Esophagus muscularis mucosa (tissue), 4 donors: ENCODE results near the gene PLEKHG4B. TPM values are rescaled to one million over a fixed set of nuclear protein-coding genes. Genes with fewer than 3 reads are reported as not detected.

ENCODE experiments used
- DNase-seq: peaks from one replicate; pipeline ENCODE4 v3.0.0-alpha.2; 2017; ENCODE audit errors: extremely low spot score
- H3K27ac ChIP-seq, 4 donors: fragments of 200-600 bp; sonication (generic); replicated peaks in 1 of 4; 1 replicate in 3 of 4; 2 replicates in 1 of 4; pipeline ENCODE4 v1.5.1; 2016 to 2019; ENCODE audit warnings: mild to moderate bottlenecking in 1 of 4
- H3K27me3 ChIP-seq, 4 donors: fragments of 200-600 bp; sonication (generic); one replicate each; pipeline versions ENCODE4 v1.5.1 to v1.6.0; 2016 to 2019
- H3K36me3 ChIP-seq, 4 donors: fragments of 200-600 bp; sonication (generic); one replicate each; pipeline ENCODE4 v1.5.1; 2016 to 2019
- H3K4me1 ChIP-seq, 4 donors: fragments of 200-600 bp; sonication (generic); one replicate each; pipeline ENCODE4 v1.5.1; 2016 to 2019
- H3K4me3 ChIP-seq, 4 donors: fragments of 200-600 bp; sonication (generic); 1 replicate in 2 of 4; 2 replicates in 2 of 4; pipeline ENCODE4 v1.5.1; 2016 to 2019; ENCODE audit warnings: mild to moderate bottlenecking in 4 of 4, moderate library complexity in 1 of 4
- H3K9me3 ChIP-seq, 4 donors: fragments of 200-600 bp; sonication (generic); 1 replicate in 3 of 4; 2 replicates in 1 of 4; pipeline ENCODE4 v1.5.1; 2016 to 2019
- EP300 ChIP-seq: sonication (generic); formaldehyde crosslinking; IDR thresholded peaks from one replicate; pipeline ENCODE4 v1.6.1; 2017; ENCODE audit warnings: antibody characterized with exemption
- POLR2A ChIP-seq: fragments of 450-650 bp; IDR thresholded peaks from one replicate; pipeline ENCODE4 v1.6.1; 2017; ENCODE audit warnings: antibody characterized with exemption, moderate library complexity, mild to moderate bottlenecking, low read depth
- POLR2AphosphoS5 ChIP-seq, 2 donors: sonication (generic); formaldehyde crosslinking; IDR thresholded peaks; one replicate each; pipeline ENCODE4 v1.6.1; 2017; ENCODE audit warnings: antibody characterized with exemption in 2 of 2
- WGBS: methylation state at CpG from one replicate; pipeline ENCODE4 v1.1.5; 2018; 5-methylcytosine and 5-hydroxymethylcytosine counted together
- intact Hi-C: fragments of 100-400 bp; cut with DNase I; formaldehyde crosslinking; loops from one replicate; pipeline ENCODE4 v1.15.1; 2023
- total RNA-seq, 4 donors: library from RNA; depleted of rRNA; stranded (reverse); fragments of >200 nt; gene quantifications; one replicate each; pipeline versions ENCODE4 v1.1.0 to v1.2.1, GENCODE V29; 2016
- TF ChIP-seq, protein P1 (sequence below), 3 experiments: fragments of 200-600 bp in 2 of 3; fragments of 450-650 bp in 1 of 3; sonication (generic) in 2 of 3; IDR thresholded peaks; one replicate each; pipeline ENCODE4 v1.5.1; 2017 to 2019; ENCODE audit warnings: antibody characterized with exemption in 3 of 3, mild to moderate bottlenecking in 2 of 3, moderate library complexity in 1 of 3

PLEKHG4B gene
- total RNA-seq, 4 donors from 2014 or later: under 0.01 to 0.46 TPM; not detected in 2

DNA sequence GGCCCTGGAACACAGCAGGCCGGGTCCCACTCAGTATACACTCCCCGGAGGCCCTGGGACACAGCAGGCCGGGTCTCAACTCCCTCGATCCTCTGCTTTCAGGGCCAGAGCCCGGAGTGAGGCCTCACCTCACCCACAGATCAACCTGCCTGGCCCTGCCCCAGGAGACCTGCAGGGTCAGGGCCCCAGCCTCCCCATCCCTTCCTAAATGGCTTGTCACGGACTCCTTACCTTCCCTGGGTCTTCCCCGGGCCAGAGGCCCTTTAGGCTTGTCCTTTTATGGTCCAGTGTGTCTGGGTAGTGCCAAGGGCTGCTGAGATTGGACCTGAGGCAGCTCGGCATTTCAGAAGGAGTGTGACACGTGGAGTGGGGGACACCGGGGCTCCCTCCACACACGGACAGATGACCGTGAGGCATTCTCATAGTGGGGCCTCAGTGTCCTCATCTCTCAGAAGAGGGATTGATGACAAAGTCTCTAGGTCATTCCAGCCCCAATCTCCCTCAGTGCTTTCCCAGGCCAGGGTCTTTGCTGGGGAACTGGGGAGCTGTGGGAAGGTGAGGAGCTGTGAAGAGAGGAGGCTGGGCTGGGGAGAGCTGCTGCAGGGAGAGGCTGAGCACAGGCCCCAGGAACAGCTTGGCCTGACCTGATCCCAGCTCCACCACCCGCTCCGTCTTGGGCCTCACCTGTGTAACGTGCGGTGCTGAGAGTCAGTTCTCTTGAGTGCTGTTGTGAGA, 18.0 kb upstream of the PLEKHG4B start:
- TF ChIP-seq POLR2AphosphoS5 (IDR thresholded peaks at IDR 0.05) (no peak), POLR2A (no peak), EP300 (no peak)
- TF ChIP-seq, protein P1, sequence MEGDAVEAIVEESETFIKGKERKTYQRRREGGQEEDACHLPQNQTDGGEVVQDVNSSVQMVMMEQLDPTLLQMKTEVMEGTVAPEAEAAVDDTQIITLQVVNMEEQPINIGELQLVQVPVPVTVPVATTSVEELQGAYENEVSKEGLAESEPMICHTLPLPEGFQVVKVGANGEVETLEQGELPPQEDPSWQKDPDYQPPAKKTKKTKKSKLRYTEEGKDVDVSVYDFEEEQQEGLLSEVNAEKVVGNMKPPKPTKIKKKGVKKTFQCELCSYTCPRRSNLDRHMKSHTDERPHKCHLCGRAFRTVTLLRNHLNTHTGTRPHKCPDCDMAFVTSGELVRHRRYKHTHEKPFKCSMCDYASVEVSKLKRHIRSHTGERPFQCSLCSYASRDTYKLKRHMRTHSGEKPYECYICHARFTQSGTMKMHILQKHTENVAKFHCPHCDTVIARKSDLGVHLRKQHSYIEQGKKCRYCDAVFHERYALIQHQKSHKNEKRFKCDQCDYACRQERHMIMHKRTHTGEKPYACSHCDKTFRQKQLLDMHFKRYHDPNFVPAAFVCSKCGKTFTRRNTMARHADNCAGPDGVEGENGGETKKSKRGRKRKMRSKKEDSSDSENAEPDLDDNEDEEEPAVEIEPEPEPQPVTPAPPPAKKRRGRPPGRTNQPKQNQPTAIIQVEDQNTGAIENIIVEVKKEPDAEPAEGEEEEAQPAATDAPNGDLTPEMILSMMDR (IDR thresholded peaks at IDR 0.05): no peak
- 89% methylated on average over 9 of the region's 16 CpGs for WGBS
- H3K27ac ChIP-seq: no peak overlapping the region

DNA sequence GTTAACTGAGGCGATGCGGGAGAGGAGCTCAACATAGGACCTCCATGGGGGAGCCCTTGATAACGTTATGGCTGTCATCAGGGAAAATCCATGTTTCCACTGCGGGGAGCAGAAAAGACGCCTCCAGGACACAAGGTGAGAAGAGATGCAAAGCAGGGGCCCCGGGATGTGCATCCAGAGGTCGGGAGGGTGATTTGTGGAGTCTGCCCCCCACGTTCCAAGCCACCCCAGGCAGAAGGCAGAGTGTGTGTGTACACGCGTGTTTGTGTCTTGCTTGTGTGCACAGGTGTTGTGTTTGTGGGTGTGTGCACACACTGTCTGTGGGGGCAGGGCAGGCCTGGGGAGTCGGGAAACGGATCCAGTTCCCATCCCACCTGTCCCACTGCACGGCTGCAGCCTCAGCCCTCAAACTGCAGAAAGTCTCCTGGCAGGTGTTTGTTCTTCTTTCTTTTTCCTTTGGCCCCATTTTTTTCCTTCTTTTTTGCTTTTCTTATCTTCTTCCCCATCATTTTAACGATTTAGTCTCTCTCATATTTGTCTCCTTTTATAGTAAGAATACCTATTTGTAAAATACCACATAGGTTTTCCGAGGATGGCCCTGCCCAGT, 17.4 kb upstream of the PLEKHG4B start:
- DNase-seq: no peak
- Histone ChIP-seq H3K27me3 (peaks cover 0 to 29% (median 0%) of the 10 kb centered on the region in 4 donors), H3K4me1 (no peaks in the 10 kb centered on the region), H3K36me3 (no peaks in the 10 kb centered on the region), H3K27ac (no peak overlapping the region), H3K9me3 (no peaks in the 10 kb centered on the region), H3K4me3 (no peak overlapping the region)
- no peak for TF ChIP-seq POLR2A
- TF ChIP-seq POLR2AphosphoS5 (IDR thresholded peaks at IDR 0.05): no peak
- TF ChIP-seq, protein P1 (IDR thresholded peaks at IDR 0.05): no peak
- TF ChIP-seq EP300: no peak
- intact Hi-C loops: no loop called here
- 92% methylated on average over 15 of the region's 15 CpGs for whole genome bisulfite sequencing

More for the DNA sequence above, 18.0 kb upstream of the PLEKHG4B start:
- no peak for DNase-seq
- Histone ChIP-seq H3K4me3 (no peak overlapping the region), H3K36me3 (no peaks in the 10 kb centered on the region), H3K9me3 (no peaks in the 10 kb centered on the region), H3K4me1 (no peaks in the 10 kb centered on the region), H3K27me3 (peaks cover 0 to 36% (median 0%) of the 10 kb centered on the region in 4 donors)
- intact Hi-C loops: no loop called here

DNA sequence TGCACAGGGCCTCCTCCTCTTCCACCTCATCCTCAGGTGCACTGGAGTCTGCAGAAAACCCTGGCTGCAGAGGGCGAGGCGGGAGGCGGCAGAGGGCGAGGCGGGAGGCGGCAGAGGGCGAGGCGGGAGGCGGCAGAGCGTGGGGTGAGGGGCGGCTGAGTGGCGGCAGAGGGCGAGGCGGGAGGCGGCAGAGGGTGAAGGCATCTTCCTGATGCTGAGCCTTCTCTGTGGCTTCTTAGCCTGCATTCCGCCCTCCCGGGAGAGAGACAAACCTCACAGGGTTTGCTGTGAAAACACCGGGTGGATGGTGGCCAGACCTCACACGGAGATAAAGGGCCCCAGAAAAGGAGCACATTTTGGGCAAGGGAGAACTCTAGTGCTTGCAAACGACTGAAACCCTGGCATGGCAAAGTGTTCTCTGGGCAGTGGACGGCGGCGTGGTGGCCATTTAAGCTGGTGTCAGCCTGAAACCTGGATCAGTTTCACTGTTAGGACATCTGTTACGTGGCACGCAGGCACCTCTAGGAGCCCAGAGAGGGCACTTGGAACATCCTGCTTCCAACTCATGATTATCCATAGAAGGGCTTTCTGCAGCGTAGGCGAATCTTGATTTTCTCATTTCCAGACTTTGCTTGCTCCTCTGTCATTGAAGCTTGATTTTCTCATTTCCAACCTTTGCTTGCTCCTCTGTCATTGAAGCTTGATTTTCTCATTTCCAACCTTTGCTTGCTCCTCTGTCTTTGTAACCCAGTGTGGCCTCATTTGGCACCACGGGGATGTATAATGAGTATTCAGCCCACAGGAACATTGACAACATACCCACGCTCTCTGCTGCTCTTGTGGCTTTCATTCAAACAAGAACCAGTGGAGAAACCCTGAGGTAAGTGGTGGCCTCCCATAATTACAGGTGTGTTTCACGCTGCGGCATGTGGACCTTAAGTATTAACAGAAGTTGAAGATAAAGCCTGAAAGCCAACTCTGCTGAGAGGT, 16.3 kb upstream of the PLEKHG4B start:
- Histone ChIP-seq H3K4me3 (no peak overlapping the region), H3K27me3 (peaks cover 0 to 29% (median 0%) of the 10 kb centered on the region in 4 donors), H3K9me3 (no peaks in the 10 kb centered on the region), H3K36me3 (no peaks in the 10 kb centered on the region), H3K27ac (no peak overlapping the region), H3K4me1 (no peaks in the 10 kb centered on the region)
- peak; percentile 74 for DNase-seq
- no peak for TF ChIP-seq POLR2A
- TF ChIP-seq, protein P1 (IDR thresholded peaks at IDR 0.05): no peak
- TF ChIP-seq POLR2AphosphoS5 (IDR thresholded peaks at IDR 0.05): no peak
- TF ChIP-seq EP300: no peak
- intact Hi-C loops: no loop called here
- 79% methylated on average over 30 of the region's 31 CpGs for WGBS

DNA sequence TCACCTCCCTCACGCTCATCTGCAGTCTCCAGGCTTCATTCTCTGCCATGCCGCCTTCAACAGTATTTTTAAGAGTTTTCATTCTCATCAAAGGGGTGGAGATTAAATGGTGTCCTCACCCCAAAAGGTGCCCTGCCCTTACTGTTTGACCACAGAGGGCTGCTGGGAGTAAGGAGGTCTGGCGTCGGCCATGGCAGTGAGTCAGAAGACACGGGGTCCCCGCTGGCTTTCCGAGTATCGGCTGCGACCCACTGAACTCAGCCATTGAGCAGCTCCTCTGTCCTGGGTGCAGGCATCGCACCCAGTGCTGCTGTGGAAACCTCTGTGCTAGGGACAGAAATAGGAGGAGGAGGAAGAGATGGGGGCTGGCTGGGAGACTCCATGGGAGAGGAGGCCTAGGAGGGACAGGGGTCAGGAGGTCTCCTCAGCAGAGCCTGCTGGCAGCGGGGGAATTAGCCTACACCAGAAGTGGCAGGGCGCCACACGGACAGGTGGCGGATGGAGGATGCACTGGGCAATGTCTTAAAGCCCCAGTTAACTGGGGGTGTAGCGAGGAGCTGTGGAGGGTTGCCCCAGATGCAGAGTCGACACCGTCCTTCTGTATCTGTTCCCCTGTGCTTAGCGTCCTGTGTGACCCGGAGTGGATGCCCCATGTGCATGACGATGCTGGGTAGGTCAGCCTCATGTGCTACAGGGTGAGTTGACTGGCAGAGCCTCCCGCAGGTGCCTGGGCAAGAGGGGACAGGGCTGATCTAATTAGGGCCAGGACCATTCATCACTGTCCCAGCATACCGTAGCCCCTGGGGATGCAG, 15.4 kb upstream of the PLEKHG4B start:
- Histone ChIP-seq H3K36me3 (no peaks in the 10 kb centered on the region), H3K27ac (no peak overlapping the region), H3K9me3 (no peaks in the 10 kb centered on the region), H3K27me3 (peaks cover 0 to 36% (median 0%) of the 10 kb centered on the region in 4 donors), H3K4me1 (no peaks in the 10 kb centered on the region), H3K4me3 (no peak overlapping the region)
- intact Hi-C loops: no loop called here
- 88% methylated on average over 17 of the region's 22 CpGs for WGBS
- TF ChIP-seq POLR2AphosphoS5 (IDR thresholded peaks at IDR 0.05) (no peak), EP300 (no peak), POLR2A (no peak)
- TF ChIP-seq, protein P1 (IDR thresholded peaks at IDR 0.05): no peak
- peak; percentile 82 for DNase-seq
